Measurements from ENCODE around the gene SLC15A1. TPM values are rescaled to one million over a fixed set of nuclear protein-coding genes. Genes with fewer than 3 reads are reported as not detected.
"Not testable (repeated sequence)": the region's sequence is repeated elsewhere in the genome, so short reads cannot be mapped to it uniquely, and the experiment has no call there.

The SLC15A1 gene
- total RNA-seq, 1 donor from 2014 or later, result 8.9 TPM

DNA sequence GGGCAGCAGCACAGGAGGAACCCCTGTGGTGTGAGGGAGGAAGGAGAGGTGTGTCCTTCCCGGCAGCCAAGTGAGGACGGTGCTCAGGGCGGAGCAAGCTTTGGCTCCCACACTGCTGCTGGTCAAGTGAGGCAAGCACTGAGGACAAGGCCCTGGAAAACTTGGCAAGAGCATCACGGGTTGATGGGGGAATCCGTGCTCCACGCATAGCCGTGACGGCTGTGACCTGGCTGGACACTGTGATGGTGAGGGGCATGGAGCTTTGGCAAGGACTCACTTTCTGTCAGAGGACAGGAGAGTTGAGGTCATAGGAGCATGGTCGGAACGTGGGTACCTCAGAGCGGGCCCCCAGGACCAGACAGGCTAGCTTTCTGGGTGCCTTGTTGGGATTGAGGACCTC is 29.0 kb upstream of the SLC15A1 start:
- no peak for DNase-seq (ENCODE audit: low spot score)

DNA sequence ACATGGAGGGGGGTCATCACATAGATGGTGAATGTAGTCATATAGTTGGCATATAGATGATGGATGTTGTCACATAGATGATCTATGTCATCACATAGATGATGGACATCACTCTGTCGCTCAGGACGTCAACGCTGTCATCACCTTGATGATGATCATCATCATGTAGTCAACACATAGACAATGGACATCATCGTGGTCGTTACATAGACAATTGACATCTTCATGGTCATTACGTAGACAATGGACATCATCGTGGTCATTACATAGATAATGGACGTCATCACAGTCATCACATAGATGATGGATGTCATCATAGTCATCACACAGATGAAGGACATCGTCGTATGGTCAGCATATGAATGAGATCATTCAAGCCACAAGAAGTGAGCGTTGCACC is 28.6 kb upstream of the SLC15A1 start:
- DNase-seq (ENCODE audit: low spot score), result no peak

DNA sequence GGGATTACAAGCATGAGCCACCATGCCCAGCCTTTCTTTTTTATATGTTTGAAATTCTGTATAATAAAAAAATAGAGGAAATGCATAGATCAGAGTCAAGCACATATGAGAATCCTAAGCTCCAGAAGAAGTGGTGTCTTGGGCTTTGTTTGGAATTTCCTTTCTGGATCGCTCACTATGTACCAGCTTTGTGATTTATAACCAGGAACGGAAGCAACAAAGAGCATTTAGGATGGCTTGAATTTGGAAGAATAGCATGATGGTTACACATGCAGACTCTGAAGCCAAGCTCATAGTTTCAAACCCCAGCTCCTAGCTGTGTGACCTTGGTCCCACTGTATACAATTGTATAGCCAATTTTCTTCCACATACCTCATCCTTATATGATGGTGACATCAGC is 28.0 kb upstream of the SLC15A1 start:
- no peak for DNase-seq (ENCODE audit: low spot score)

DNA sequence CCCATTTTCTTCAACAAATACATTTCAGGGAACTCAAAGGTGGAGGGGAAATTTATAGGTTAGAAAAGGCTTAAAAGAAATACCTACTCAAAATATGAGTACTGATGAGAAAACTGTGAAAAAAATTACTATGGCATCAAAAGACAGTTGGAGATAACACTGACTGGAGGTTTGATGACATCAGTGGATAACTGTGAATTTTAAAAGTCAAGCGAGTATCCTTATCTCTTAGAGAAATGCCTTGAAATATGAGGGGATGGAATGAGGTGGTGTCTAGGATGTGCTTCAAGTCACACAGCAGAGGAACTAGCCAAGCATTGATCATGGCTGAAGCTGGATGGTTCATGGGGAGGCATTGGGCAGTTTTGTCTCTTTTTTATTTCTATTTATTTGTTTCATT is 27.2 kb upstream of the SLC15A1 start:
- no peak for DNase-seq (ENCODE audit: low spot score)

DNA sequence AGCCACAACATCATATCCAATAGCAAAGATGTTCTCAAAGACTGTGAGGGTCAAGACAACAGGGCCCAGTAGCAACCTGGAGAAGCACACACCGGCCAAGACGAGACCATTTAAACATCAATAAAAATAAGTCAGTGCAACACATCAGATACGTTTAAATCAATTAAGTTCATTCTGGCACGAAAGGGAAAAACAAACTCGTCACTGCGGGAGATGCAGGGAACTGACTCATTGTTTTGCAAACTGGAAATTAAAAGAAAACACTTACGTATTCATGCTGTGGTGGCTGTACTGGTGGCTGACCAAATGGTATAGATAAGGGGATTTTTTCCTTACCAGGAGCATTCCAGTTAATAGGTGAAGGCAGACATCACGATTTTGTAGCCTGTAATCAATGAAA is 26.3 kb upstream of the SLC15A1 start:
- DNase-seq (ENCODE audit: low spot score), result no peak

DNA sequence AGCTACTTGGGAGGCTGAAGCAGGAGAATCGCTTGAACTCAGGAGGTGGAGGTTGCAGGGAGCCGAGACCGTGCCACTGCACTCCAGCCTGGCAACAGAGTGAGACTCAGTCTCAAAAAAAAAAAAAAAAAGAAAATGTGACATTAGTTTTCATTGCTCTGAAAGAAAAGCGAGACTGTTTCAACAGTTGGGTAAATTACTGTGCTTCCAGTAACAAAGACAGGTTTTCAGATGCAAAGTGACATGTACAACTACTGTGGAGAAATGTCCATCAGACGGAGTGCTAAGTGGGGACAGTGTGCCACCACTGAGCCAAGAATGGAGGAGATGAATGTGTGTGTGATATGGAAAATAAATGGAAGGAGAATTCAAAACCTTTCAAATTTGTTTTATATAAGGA is 24.2 kb upstream of the SLC15A1 start:
- DNase-seq (ENCODE audit: low spot score), result no peak

DNA sequence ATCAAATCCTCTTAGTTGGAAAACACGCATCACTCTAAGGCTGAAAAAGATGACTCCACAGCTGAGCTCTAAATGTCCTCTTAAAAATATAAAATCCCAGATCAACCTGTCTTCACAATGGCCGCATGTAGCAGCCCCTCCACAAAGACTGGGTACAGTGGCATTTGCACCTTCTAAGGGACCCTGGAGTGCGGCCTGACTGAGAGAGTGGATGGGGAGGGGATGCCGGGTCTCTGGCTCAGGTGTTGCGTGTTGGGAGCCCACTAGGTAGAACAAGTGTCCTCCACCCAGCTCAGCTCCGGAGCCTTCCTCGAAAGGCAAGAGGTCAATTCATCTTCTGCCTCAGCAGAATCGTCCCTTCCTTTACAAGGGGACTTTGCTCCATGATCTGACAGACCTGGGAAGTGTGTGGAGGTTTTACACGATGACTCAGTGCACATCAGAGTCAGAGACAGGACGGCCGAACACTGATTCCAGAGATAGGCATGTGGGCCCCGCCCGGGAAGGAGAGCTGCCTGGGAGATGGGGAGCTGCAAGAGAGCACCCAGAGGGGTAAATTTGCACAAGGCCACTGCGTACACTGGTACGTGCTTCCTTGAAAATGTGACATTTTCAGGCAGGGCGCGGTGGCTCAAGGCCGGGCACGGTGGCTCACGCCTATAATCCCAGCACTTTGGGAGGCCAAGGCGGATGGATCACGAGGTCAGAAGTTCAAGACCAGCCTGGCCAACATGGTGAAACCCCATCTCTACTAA is 23.5 kb upstream of the SLC15A1 start:
- DNase-seq (ENCODE audit: low spot score), result no peak

DNA sequence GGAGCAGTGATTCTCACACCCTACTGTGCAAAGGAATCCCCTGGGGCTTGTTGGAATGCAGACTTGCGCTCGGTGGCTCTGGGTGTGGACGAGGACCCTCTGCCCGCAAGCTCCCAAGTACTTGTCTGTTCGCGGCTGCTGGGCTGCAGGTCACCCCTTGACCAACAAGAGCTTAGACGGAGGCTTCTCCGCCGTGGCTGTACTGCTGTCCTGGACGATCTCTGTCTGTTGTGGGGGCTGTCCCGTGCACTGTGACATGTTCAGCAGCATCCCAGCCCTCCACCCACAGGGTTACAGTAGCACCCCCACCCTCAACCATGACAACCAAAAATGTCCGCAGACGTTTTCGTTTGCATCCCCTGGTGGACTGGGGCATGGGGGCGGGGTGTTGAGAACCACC is 22.9 kb upstream of the SLC15A1 start:
- DNase-seq (ENCODE audit: low spot score), result no peak

DNA sequence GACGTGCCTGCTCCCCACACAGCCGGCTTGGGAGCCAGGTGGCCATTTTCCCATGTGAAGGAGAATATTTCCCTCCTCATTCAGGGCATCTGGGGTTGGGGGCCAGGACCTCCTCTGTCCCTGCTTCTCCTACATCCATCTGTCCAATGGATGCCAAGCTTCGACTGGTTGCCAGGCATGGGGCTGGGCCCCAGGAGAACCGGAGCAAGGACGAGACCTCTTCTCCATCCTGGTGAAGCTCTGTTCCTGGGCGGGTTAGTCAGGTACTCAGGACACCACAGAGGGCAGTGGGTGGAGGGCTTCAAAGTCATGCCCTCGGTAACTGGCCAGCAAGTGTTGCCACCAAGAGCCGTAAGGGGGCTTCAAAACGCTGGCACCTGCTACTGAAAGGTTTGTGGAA is 22.3 kb upstream of the SLC15A1 start:
- no peak for DNase-seq (ENCODE audit: low spot score)

DNA sequence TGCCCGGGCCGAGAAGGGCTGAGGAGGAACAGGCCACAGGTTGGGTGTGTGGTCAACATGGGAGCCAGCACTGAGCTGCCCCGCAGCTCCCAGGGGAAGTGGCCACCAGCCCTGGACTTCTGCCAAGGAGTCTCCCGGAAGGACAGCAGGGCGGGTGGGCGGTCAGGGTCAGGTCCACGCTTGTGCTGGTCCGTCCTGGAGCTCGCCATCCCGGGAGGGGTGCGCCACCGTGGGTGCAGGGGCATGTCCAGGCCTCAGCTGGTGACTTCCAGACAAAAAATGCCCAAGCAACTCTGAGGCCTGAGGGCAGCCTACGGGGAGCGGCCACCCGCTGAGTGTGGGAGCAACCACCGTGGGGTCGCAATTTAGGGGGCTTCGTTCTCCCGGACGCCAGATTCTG is 21.4 kb upstream of the SLC15A1 start:
- DNase-seq (ENCODE audit: low spot score), result no peak

DNA sequence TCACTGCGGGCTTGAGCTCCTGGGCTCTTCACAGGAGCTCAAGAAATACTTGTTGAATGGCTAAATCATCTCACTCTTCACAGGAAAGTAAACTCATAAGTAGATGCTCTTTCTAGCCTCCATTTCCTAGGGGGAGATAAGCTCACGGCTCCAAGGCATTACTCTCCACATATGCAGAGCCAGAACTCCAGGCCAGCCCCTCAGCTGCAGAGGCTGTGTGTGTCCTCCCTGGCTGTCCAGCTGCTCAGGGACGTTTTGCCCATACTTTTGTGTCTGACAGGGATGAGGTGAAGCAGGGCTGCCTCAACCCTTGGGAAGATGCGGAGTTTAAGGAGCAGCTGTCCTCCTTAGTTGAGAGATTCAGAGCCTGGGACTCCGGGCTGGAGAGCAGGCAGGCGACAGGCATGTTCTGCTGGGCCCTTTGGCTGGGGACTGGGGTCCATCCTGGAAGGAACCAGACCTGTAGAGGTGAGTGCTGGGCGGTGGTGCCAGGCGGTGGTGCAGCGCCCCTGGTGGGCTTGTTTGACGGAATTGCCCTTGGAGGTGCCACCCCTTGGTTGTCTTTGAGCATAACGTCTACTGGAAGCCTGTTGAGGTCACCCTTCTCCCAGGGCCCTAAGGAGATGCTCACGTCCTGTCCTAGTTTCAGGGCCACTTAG is 20.5 kb upstream of the SLC15A1 start:
- DNase-seq (ENCODE audit: low spot score), result no peak

DNA sequence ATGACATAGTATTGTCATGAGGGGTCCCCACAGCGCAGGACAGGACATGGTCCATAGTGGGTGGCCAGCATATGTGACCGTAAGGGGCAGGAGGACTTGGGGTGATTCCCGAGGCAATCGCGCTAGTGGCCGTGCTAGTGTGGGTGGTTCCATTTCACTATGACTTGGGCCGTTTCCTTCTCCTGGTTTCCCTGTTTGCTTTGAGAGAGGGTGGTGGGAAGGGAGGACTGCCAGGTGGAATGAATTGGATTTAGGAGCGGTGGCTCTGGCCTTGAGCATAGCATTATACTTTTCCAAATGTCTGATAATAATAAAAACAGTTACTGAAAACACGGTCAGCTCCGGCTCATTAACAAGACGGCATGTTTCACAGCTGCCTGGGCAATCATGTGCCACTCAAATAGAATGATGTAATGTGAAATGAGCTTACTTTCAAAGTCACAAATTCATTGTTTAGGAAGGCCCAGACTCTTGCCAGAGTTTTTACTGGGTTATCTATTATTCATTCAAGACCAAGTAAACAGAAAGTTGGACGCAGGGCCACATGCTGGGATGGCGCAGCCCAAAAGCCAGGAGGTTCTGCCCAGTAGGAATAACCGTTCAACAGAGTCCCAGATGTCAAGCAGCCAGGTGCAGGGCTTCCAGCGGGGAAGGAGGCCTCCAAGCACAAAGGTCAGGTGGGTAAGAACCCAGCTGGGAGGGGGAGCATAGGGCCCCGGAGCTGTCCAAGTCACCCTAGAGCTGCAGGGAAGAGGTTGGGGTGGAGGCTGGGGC is 19.6 kb upstream of the SLC15A1 start:
- no peak for DNase-seq (ENCODE audit: low spot score)

DNA sequence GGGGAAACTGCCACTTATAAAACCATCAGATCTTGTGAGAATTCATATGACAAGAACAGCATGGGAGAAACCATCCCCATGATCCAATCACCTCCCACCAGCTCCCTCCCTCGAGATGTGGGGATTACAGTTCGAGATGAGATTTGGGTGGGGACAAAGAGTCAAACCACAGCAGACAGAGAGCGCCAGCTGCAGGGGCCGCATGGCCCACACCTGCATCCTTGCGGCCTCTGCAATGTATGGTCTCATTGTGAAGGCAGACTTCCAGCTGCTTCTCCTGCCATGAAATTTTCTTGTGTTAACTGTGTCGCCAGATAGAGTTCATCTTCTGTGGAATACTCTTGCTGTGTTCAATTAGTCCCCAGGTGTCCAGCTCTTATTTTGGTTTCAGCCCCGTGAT is 17.3 kb upstream of the SLC15A1 start:
- no peak for DNase-seq (ENCODE audit: low spot score)

DNA sequence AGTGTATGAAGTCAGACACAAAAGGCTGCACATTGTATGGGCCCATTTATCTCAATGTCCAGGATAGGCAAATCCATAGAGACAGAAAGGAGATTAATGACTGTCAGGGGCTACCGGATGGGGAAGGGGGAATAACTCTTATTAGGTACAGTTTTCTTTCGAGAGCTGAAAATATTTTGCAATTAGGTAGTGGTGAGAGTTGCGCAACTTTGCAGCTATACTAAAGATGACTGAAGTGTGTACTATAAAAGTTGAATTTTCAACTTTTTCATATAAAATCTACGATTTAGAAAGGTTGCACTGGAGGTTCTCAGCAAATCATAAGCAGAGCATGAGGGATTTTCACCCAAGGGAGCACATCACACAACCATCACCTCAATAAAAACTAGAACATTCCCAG is 16.1 kb upstream of the SLC15A1 start:
- DNase-seq (ENCODE audit: low spot score), result no peak

DNA sequence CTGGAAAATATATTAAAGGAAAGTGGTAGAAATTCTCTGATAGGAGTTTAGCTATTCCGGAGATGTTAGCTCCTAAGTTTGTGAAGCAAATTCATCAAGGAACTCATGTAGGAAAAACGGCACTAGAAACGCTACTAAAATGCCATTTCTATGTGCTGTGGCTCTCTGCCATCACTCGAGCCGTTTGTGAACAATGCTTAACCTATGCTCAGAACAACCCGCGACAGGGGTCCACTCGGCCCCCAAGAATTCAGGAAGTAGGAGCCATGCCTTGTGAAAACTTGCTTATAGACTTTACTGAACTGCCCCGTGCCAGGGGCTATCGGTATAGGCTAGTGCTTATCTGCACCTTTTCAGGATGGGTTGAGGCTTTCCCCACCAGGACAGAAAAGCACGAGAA is 14.2 kb upstream of the SLC15A1 start:
- no peak for DNase-seq (ENCODE audit: low spot score)

DNA sequence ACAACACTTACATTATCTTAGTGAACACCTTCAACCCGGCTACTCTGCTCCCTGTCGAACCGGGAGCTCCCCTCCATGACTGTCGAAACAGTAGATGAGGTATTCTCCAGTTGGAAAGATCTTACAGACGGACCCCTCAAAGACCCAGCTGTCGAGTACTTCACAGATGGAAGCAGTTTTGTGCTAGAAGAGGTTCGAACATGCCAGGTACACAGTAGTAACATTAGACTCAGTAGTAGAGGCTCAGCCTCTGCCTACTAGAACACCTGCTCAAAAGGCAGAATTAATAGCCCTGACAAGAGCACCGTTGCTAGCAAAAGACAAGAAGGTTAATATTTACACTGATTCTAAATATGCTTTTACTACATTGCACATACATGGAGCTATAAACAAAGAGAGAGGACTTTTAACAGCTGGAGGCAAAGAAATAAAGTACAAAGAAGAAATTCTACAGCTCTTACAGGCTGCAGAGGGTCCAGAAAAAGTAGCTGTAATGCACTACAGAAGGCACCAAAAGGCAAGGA is 13.6 kb upstream of the SLC15A1 start:
- DNase-seq (ENCODE audit: low spot score), result no peak

DNA sequence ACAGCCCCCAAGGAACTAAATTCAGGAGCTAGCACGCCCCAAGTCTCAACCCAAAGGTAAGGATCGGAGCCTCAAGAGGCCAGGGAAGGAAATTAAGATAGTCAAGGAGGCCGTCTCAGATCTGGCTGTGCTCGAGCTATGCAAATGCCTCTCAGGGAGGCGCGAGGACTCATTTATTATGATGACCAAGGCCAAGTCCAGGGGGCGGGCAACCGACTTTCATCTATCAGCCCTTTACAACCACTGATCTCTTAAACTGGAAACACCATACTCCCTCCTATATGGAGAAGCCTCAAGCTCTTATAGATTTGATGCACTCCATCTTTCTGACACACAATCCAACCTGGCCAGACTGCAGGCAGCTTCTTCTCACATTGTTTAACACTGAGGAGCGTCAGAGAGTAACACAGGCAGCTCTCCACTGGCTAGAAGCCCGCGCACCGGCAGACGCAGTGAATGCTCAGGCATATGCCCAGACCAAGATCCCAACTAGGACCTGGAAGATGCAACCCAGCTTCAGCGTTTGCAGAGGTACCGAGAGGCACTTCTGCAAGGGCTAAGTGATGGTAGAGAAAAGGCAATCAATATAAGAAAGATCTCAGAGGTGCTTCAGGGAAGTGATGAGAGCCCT is 9.6 kb upstream of the SLC15A1 start:
- no peak for DNase-seq (ENCODE audit: low spot score)

DNA sequence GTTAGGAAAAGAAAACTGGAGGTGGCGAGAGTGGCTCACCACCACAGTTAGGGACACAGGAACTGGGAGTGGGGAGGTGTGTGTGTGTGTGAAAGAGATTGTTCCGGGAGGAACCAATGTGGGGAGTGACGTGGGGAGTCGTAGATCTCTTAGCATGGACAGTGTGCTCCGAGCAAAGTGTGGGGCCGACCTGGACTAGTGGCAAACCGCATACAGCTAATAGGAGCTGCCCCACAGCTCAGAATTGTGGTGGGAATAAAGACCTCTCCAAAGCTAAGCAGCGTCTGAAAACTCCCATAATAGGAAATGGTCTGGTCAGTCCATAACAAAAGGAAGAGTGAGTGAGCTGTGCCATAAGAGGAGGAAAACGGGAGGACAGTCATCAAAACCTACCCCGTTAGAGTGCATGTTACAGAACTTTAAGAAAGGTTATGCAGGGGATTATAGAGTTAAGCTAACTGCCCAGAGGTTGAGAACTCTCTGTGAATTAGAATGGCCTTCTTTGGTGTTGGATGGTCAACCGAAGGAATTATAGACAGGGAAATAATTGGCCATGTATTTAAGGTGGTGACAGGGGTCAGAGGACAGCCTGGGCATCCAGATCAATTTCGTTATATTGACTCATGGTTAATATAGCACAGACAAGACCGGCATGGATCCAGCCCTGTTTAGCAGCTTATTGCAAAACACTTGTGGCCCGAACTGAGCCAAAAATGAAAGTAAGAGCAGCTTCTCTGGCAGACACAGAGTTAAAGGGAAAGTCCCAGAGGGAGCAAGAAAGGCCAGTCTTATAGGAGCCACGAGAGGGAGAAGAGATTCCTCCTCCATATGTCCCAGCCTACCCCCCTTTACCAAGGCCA is 8.9 kb upstream of the SLC15A1 start:
- no peak for DNase-seq (ENCODE audit: low spot score)

DNA sequence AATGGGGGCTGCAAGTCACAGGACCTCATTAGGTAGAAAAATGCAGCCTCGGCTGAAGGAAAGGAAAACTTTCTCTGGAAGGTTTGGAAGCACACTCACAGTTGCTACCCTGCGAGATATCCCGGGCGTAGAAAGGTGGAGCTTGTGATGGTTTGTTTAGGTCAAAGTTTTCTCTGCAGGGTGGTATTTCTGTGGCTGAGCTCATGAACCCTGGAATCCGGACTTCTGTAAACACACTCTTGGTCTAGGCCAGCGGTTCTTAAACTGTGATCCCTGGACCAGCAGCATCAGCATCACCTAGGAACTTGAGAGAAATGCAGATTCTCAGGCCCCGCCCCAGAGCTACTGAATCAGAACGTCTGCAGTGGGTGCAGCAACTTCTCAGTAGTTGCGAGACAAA is 3.3 kb upstream of the SLC15A1 start:
- DNase-seq (ENCODE audit: low spot score), result no peak

DNA sequence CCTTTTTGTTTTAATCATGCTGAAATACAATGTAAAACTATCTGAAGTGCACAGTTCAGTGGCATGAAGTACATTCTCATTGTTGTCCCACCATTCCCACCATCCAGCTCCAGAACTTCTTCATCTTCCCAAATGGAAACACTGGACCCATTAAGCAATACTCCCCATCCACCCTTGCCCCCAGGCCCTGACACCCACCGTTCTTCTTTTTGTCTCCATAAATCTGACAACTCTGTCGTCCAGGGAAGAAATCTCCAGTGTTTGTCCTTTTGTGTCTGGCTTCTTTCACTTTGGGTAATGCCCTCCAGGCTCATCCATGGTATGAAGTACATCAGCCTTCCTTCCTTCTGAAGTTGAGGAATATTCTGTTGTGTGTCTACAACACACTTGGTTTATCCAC is 2.6 kb upstream of the SLC15A1 start:
- DNase-seq (ENCODE audit: low spot score), result no peak

DNA sequence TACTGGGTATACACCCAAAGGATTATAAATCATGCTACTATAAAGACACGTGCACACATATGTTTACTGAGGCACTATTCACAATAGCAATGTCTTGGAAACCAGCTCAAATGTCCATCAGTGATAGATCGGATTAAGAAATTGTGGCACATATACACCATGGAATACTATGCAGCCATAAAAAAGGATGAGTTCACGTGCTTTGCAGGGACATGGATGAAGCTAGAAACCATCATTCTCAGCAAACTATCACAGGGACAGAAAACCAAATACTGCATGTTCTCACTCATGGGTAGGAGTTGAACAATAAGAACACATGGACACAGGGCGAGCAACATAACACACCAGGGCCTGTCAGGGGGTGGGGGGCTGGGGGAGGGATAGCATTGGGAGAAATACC is 2.0 kb upstream of the SLC15A1 start:
- DNase-seq (ENCODE audit: low spot score), result not testable (repeated sequence)
